PC-9 (cell line): ENCODE results near the gene SALL4. TPM values are rescaled to one million over a fixed set of nuclear protein-coding genes. Genes with fewer than 3 reads are reported as not detected.
A peak's percentile ranks its signal among the peaks of the same experiment; 100 is the strongest.

Source experiments
- BruUV-seq: library from RNA; stranded (reverse); fragments of 400-500 nt; replicated peaks from 2 replicates; lab custom pipeline; 2021; lab: Mats Ljungman, UMichigan
- CTCF ChIA-PET: fragments of 300-600 bp; sonication (Branson Sonifier 250); formaldehyde crosslinking; loops from one replicate; lab custom pipeline; 2022; ENCODE audit warnings: antibody characterized with exemption; lab: Charles Lee
- POLR2A ChIA-PET: fragments of 300-600 bp; sonication (Branson Sonifier 250); formaldehyde crosslinking; loops from one replicate; lab custom pipeline; 2022; ENCODE audit warnings: antibody characterized with exemption; ENCODE audit not compliant: unreplicated experiment; lab: Charles Lee
- DNase-seq, 2 experiments: peaks; one replicate each; pipeline versions ENCODE4 v3.0.0 to v3.0.0-alpha.2; 2015 to 2022; ENCODE audit warnings: mixed read lengths in 1 of 2
- H2AFZ ChIP-seq: fragments of 200-600 bp; sonication (generic); 2 replicates; pipeline ENCODE4 v1.8.1; 2017; ENCODE audit warnings: antibody characterized with exemption
- H3F3A ChIP-seq: fragments of 200-600 bp; sonication (generic); 2 replicates; pipeline ENCODE4 v1.8.1; 2017; ENCODE audit warnings: antibody characterized with exemption, mild to moderate bottlenecking, low read depth; ENCODE audit not compliant: insufficient read depth
- H3K27ac ChIP-seq: fragments of 200-600 bp; sonication (generic); 2 replicates; pipeline ENCODE4 v1.6.1; 2016; ENCODE audit warnings: mixed run types
- H3K27me3 ChIP-seq: fragments of 200-600 bp; sonication (generic); 2 replicates; pipeline ENCODE4 v1.6.1; 2016; ENCODE audit warnings: low read depth, mixed run types; ENCODE audit not compliant: insufficient read depth
- H3K36me3 ChIP-seq: fragments of 200-600 bp; sonication (generic); 2 replicates; pipeline ENCODE4 v1.6.1; 2016; ENCODE audit warnings: low read depth, mixed run types
- H3K4me1 ChIP-seq: fragments of 200-600 bp; sonication (generic); replicated peaks from 2 replicates; pipeline ENCODE4 v1.6.1; 2016; ENCODE audit warnings: mixed run types; ENCODE audit not compliant: insufficient read depth
- H3K4me2 ChIP-seq: fragments of 200-600 bp; sonication (generic); 2 replicates; pipeline ENCODE4 v1.6.1; 2017; ENCODE audit warnings: mixed run types
- H3K4me3 ChIP-seq: fragments of 200-600 bp; sonication (generic); 2 replicates; pipeline ENCODE4 v1.6.1; 2016; ENCODE audit warnings: mixed run types
- H3K79me2 ChIP-seq: fragments of 200-600 bp; sonication (generic); 2 replicates; pipeline ENCODE4 v1.6.1; 2017; ENCODE audit warnings: low read depth, mixed run types
- H3K9me2 ChIP-seq: fragments of 200-600 bp; sonication (generic); 2 replicates; pipeline ENCODE4 v1.8.1; 2017; ENCODE audit warnings: mild to moderate bottlenecking; ENCODE audit not compliant: insufficient read depth
- H3K9me3 ChIP-seq: fragments of 200-600 bp; sonication (generic); 2 replicates; pipeline ENCODE4 v1.8.1; 2016; ENCODE audit warnings: low read depth; ENCODE audit not compliant: insufficient read depth
- H4K20me1 ChIP-seq: fragments of 200-600 bp; sonication (generic); 2 replicates; pipeline ENCODE4 v1.8.1; 2017; ENCODE audit not compliant: insufficient read depth
- CTCF ChIP-seq: fragments of 200-600 bp; sonication (generic); conservative IDR thresholded peaks from 2 replicates; pipeline ENCODE4 v1.6.1; 2017; ENCODE audit warnings: mixed run types, antibody characterized with exemption, mild to moderate bottlenecking, moderate library complexity
- EZH2 ChIP-seq: fragments of 200-600 bp; sonication (generic); IDR thresholded peaks from 2 replicates; pipeline ENCODE4 v1.8.0; 2017; ENCODE audit warnings: antibody characterized with exemption, low read depth
- intact Hi-C: fragments of 100-400 bp; cut with micrococcal nuclease; formaldehyde crosslinking; loops from one replicate; pipeline ENCODE4 v1.10.0; 2022; ENCODE audit not compliant: unreplicated experiment
- total RNA-seq: library from RNA; stranded (reverse); gene quantifications from 2 replicates; pipeline ENCODE4 v1.2.3, GENCODE V29; 2021

The SALL4 gene
- total RNA-seq, 1 experiment from 2014 or later = 1.6 TPM

GRCh38 chr20:51799401-51799860 lies 2.9 kb downstream of the SALL4 start:
- no peaks in the 10 kb centered on the region for H3K9me2 ChIP-seq
- no TSS peak for BruUV-seq
- H3K36me3 ChIP-seq = no peaks in the 10 kb centered on the region
- no peak for DNase-seq
- H3K79me2 ChIP-seq = peaks cover 11% of the 10 kb centered on the region
- TF ChIP-seq CTCF = no peak
- TF ChIP-seq EZH2 = no peak
- H2AFZ ChIP-seq = no peak overlapping the region
- H3K4me2 ChIP-seq = peak overlapping the region; percentile 97
- no peak overlapping the region for H3K4me3 ChIP-seq
- no peaks in the 10 kb centered on the region for H4K20me1 ChIP-seq
- H3F3A ChIP-seq = peaks cover 47% of the 10 kb centered on the region; the same call in 1 of the 2 replicates
- H3K9me3 ChIP-seq = no peaks in the 10 kb centered on the region
- no peak overlapping the region for H3K27ac ChIP-seq
- CTCF ChIA-PET = no interaction called here
- intact Hi-C loops = no loop called here
- no peaks in the 10 kb centered on the region for H3K27me3 ChIP-seq
- H3K4me1 ChIP-seq = peaks cover 66% of the 10 kb centered on the region
- POLR2A ChIA-PET = interaction anchor here (0.6 kb wide), 1 partner anchor 122 kb away, joined by 5 read pairs; no protein-coding TSS in a partner anchor

- no peaks in the 10 kb centered on the region for H3K9me2 ChIP-seq
- H2AFZ ChIP-seq = no peak overlapping the region
- peak overlapping the region; percentile 56 for H3K4me2 ChIP-seq
- no TSS peak for BruUV-seq
- no peaks in the 10 kb centered on the region for H3K36me3 ChIP-seq
- POLR2A ChIA-PET = no interaction called here
- peaks cover 11% of the 10 kb centered on the region for H3K79me2 ChIP-seq
- H3K9me3 ChIP-seq = no peaks in the 10 kb centered on the region
- DNase-seq = peak in 1 of 2 experiments; percentile 89
- peak overlapping the region; percentile 1; the same call in 1 of the 2 replicates for H3K4me3 ChIP-seq
- intact Hi-C loops = no loop called here
- CTCF ChIA-PET = interaction anchor here (0.7 to 1.0 kb wide), 4 partner anchors 49 to 1333 kb away, joined by 3 to 4 read pairs (median 3); no protein-coding TSS in a partner anchor
- H3K27ac ChIP-seq = peak overlapping the region; percentile 43
- TF ChIP-seq EZH2 (no peak), CTCF (no peak)
- H4K20me1 ChIP-seq = no peaks in the 10 kb centered on the region
- no peaks in the 10 kb centered on the region for H3K27me3 ChIP-seq
- peaks cover 31% of the 10 kb centered on the region; the same call in 1 of the 2 replicates for H3F3A ChIP-seq
- H3K4me1 ChIP-seq = peaks cover 46% of the 10 kb centered on the region
Observed at GRCh38 chr20:51797357-51798025, 4.8 kb downstream of the SALL4 start.

GRCh38 chr20:51796340-51796739 lies 6.0 kb downstream of the SALL4 start:
- TF ChIP-seq CTCF (no peak), EZH2 (no peak)

More at GRCh38 chr20:51796340-51796739, 6.0 kb downstream of the SALL4 start:
- Histone ChIP-seq H3K4me2 (no peak overlapping the region), H3K27ac (no peak overlapping the region), H4K20me1 (no peaks in the 10 kb centered on the region), H3K79me2 (peaks cover 11% of the 10 kb centered on the region), H3K9me2 (no peaks in the 10 kb centered on the region), H3K9me3 (no peaks in the 10 kb centered on the region), H3K27me3 (no peaks in the 10 kb centered on the region), H2AFZ (no peak overlapping the region), H3K4me1 (peaks cover 36% of the 10 kb centered on the region), H3K4me3 (no peak overlapping the region), H3K36me3 (no peaks in the 10 kb centered on the region), H3F3A (peaks cover 26% of the 10 kb centered on the region; the same call in 1 of the 2 replicates)
- no peak for DNase-seq
- no TSS peak for BruUV-seq
- ChIA-PET POLR2A (interaction anchor here (0.5 kb wide), 1 partner anchor 32 kb away, joined by 4 read pairs; no protein-coding TSS in a partner anchor), CTCF (interaction anchor here (0.5 to 0.6 kb wide), 2 partner anchors 19 to 1017 kb away, joined by 5 to 8 read pairs; no protein-coding TSS in a partner anchor)
- intact Hi-C loops = no loop called here
